CD1c-positive myeloid dendritic cell (primary cell): ENCODE measurements around the gene SNX20.
A peak's percentile ranks its signal among the peaks of the same experiment; 100 is the strongest.

ENCODE experiments used
- DNase-seq: peaks from one replicate; pipeline ENCODE4 v3.0.0-alpha.2; 2016; ENCODE audit errors: extremely low spot score

SNX20 gene, protein sequence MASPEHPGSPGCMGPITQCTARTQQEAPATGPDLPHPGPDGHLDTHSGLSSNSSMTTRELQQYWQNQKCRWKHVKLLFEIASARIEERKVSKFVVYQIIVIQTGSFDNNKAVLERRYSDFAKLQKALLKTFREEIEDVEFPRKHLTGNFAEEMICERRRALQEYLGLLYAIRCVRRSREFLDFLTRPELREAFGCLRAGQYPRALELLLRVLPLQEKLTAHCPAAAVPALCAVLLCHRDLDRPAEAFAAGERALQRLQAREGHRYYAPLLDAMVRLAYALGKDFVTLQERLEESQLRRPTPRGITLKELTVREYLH

DNA sequence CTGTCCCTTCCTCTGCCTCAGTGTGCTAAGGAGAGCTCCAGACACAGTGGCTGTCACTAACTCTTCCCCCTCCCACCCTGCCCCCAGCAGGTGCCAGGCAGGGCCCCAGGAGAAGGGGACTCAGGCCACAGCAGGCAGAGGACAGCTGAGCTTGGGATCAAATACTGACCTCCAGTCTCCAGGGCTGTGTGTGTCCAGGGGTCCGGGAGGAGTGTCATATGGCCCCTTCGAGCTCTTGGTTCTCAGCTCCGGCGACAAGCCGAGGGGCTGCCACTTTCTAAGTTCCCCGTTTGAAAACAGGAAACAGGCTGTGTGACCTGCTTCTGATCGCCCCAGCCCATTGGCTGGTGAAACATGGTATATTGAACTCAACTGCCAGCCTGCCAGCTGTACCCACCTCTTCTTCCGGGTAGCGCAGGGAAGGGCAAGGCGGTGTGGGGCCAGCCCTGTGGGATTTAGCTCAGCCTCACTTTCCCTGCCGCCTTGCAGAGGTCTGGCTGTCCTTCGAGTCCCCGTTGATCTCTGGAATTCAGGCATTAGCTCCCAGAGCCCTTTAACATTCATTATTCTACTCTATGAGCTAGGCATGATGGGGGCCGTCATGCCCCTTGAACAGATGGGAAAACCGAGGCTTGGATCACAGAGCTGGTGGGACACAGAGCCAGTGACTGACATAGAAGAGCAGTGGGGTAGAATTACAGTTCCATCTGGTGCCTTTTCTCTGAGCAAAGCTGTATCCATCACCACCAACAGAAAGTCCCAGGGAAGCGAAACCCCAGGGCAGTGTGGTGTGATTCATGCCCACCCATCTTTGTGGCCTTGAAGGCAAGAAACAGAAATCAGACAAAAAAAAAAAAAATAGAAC lies at the start of gene SNX20:
Gene SNX20, minus strand, starts transcription at position 292 of the 865 bp plus-strand sequence. CDS start 3,786 bp downstream, outside the sequence.
- peak; percentile 79 for DNase-seq

DNA sequence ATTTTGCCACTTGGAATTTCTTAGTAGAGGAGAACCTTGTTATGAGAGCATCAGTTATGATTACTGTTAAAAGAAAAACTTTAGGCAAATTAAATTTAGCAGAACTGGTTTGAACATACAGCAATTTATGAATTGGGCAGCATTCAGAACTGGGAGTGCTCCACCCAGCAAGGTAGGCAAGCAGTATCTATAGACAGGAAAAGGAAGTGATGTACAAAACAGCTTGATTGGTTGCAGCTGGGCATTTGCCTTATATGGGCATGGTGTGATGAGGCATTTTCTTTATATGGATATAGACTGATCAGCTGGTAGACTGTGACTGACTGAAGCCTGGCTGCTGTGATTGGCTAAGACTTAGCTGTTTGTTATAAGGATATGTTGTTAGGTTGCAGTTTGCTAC lies 43.2 kb upstream of the SNX20 start:
- DNase-seq = peak; percentile 17

DNA sequence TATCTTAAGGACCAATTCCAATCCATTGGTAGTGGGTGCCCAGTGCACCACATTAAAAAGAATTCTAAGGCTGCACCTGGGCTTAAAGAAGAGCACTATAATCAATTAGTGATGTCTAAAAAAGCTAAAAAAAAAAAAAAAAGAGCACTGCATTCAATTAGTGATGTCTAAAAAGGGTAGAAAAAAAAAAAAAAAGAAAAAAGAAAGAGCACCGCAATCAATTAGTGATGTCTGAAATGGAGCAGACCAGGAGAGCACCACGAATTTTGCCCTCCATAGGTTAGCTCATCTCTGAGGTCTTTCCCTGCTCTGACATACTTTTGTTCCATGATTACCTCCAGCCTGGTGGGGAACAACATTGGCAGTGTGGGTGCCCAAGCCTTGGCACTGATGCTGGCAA lies 41.8 kb upstream of the SNX20 start:
- DNase-seq = no peak

DNA sequence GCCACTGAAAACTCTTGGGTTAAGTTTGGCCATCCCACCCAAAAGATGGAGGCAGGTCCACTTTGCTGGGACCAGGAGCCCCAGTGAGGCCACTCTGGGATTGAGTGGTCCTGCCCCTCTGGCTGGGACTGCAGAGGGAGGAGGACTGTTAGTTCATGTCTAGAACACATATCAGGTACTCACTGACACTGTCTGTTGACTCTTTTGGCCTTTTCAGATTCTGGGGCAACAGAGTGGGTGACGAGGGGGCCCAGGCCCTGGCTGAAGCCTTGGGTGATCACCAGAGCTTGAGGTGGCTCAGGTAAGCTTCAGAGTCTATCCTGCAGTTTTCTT lies 41.3 kb upstream of the SNX20 start:
- no peak for DNase-seq

DNA sequence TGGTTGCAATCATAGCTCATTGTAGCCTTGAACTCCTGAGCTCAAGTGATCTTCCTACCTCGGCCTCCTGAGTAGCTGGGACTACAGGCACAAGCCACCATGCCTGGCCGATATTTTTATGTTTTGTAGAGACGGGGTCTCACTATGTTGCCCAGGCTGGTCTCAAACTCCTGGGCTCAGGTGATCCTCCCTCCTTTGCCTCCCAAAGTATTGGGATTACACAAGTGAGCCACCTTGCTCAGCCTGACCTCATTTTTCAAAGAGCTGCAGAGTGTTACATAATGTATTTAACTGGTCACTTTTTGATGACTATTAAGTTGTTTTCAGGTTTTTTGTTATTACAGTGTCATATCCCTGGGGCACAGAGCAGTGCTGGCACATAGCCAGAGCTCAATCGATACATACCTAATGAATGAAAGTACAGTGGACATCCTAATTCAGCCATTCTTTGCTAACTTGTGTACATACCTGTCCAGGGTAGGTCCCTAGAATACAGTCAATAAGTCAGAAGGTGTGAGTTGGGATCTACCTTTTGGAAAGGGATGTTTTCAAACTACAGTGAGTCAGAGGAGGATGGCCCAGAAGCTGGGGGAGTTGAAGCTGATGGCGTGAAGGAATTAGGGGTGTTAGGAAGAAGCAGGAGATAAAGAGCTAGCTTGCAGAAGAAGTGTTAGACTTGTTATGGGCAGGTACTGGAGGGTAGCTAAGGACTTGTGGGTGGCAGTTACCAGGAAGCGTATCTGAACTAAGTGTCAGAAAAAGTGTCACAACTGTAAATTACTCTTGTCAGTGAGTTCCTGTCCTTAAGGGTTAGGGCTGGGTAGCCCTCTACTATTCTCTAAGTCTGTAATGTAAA lies 40.7 kb upstream of the SNX20 start:
- DNase-seq = no peak

DNA sequence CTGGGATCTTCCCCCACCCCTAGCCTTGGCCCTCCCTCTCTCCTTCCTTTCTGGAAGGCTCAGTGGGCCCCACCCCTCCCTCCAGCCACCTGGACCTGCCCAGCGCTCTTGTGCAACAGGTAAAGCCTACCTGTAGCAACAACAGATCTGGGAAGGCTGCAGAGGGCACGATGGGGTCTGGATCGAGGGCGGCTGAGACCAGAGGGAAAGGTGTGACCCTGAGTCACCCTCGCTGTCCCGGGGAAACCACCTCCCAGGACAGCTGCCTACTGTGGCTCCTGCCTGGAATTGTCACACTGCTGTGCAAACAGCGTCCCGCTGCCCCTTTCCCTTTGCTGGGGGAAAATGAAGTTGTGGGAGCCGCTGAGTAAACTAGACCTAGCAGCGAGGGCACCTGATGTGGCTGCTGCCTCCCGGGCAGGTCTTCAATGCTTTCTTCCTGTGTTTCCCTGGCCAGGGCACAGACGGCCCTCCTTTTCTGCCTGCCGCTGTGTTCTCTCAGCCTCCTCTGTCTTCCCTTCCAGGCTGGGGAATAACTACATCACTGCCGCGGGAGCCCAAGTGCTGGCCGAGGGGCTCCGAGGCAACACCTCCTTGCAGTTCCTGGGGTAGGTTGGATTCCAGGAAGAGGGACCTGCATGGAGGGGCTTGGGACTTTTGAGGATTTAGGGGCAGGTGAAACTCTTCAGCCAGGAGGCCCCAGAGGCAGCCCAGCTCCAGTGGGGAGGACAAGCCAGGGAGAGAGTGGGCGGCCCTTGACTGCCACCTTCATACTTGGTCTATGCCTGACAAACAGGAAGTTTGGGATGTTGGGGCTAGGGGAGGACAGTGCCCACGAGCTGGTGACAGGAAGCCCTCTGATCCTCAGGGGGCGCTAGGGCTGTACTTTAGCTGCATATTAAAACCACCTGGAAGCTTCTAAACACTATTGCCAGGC lies 38.6 kb upstream of the SNX20 start:
- DNase-seq = peak; percentile 54

DNA sequence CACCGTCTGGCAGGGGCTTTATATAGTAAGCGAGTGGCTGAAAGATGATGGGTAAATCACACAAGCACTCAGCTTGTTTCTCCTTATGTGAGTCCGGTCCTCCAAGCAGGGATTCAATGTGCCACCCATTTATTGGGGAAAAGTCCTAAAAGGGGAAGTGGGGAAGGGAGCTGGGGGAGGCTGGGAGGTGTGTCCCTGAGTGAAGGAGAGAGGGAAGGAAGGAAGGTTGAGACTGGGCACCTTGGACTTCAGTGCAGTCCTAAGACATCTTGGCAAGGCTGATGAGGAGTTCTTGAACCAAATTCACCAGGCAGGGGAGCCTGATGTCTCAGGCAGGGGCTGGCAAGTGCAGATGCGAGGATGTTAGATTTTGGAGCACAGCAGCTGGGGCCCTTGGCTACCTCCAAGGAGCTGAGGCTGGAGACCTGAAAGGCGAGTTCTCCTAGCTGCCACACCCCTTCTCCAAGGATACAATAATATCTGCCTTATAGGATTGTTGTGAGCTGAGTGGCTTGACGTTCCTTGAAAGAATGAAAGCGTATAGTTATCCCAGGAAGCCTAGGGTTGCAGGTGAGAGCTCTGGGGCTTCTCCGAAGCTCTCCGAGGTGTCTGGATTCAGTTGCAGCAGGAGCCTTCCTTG lies 37.8 kb upstream of the SNX20 start:
- no peak for DNase-seq

DNA sequence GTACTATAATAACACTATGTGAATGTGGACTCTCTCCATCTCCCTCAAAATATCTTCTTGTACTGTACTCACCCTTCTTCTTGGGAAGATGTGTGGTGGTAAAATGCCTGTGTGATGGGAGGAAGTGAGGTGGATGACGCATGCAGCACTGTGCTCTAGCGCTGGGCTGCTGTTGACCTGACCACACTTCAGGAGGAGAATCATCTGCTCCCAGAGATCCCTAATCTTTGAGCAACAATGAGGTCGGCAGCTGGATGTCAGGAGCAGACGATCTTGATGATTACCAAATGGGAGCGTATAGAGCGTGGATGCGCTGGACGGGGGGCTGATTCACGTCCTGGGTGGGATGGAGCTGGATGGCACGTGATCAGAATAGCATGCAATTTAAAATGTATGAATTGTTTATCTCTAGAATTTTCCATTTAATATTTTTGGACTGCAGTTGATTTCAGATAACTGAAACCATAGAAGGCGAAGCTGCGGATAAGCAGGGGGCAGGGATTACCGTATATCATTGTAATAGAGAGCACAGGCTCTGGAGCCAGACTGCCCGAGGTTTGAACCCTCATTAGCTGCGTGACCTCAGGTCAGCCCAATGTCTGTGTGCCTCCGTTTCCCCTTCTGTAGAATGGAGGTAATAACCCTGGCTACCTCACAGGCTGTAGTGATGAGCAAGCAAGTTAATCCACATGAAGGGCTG lies 37.1 kb upstream of the SNX20 start:
- peak; percentile 30 for DNase-seq

DNA sequence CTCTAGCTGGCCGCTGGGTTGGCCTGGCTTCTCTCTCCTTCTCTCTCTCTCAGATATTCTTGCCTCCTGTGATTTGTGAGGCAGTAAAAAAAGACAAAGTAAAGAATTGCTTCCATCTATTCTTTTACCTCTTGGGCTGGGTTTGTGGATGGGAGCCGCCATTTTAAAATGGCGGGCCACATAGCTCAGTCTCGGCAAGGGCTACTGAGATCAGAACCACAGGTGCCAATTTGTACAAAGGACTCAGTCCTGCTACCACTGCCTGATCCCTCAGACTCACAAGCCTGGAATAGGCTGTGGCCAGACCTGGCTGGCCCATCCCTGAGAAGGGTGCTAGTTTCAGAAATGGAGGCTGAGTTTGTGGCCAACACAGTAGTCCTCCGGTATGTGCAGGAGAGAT lies 36.4 kb upstream of the SNX20 start:
- no peak for DNase-seq

DNA sequence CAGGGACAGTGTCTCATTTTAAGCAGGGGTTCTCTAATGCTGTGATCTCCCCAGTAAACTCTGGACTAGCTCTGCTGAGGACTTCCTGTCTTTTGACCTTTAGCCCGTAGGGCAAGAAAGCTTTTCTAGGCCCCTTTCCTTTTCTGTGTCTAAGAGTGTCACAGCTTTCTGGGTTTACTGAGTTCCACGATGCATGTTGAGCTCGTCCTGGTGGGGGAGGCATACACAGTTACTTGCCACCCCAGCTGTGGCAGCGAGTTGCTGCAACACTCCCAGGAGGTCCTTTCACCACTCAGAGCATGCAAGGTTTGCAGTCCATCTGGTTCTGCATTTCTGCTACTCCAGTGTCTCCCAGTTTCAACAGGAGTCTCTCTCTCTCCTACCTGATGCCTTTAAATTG lies 36.0 kb upstream of the SNX20 start:
- peak; percentile 18 for DNase-seq

DNA sequence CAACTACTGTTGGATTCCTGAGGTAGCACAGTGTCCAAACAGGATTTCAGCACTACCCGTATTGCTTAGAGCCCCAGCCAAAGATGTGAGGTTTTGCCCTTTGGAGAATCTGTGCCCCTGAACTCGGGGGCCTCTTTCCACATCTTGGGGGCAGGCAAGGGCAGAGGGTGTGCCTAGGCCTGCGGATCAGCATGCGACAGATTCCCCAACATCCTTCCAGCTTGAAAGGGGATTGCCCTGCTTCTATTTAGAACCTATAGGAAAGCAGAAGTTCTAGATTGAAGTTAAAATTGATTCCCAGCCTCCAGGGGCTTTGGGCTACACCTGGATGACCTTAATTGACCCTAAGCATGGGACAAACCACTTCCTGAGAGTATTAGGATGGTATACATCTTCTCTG lies 31.8 kb upstream of the SNX20 start:
- DNase-seq = no peak

DNA sequence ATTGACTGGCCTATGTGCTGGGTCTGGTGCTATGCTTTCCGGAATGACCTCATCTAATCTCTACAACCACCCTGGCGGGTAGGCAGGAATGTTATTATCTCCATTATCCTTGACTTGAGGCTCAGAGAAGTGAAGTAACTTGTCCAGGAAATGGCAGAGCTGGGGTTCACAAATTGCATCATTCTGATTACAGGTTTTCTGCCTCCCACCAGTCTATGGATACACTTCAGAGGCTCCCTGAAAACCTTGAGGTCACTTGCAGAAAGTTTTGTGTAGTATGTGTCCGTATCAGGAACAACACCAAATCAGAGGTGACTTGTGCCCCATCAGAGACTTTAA lies 31.4 kb upstream of the SNX20 start:
- DNase-seq = no peak

DNA sequence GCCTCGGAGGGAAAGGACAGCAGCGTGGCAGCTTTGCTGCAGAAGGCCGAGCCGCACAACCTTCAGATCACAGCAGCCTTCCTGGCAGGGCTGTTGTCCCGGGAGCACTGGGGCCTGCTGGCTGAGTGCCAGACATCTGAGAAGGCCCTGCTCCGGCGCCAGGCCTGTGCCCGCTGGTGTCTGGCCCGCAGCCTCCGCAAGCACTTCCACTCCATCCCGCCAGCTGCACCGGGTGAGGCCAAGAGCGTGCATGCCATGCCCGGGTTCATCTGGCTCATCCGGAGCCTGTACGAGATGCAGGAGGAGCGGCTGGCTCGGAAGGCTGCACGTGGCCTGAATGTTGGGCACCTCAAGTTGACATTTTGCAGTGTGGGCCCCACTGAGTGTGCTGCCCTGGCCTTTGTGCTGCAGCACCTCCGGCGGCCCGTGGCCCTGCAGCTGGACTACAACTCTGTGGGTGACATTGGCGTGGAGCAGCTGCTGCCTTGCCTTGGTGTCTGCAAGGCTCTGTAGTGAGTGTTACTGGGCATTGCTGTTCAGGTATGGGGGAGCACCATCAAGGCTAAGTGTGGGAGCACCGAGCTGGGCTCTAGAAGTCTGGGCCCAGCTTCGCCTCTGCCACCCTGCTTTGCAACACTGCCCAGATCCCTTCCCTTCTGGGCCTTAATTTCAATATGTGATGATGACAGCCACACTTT lies 30.9 kb upstream of the SNX20 start:
- DNase-seq = no peak

DNA sequence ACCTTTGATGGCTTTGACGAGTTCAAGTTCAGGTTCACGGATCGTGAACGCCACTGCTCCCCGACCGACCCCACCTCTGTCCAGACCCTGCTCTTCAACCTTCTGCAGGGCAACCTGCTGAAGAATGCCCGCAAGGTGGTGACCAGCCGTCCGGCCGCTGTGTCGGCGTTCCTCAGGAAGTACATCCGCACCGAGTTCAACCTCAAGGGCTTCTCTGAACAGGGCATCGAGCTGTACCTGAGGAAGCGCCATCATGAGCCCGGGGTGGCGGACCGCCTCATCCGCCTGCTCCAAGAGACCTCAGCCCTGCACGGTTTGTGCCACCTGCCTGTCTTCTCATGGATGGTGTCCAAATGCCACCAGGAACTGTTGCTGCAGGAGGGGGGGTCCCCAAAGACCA lies 29.9 kb upstream of the SNX20 start:
- DNase-seq = no peak

DNA sequence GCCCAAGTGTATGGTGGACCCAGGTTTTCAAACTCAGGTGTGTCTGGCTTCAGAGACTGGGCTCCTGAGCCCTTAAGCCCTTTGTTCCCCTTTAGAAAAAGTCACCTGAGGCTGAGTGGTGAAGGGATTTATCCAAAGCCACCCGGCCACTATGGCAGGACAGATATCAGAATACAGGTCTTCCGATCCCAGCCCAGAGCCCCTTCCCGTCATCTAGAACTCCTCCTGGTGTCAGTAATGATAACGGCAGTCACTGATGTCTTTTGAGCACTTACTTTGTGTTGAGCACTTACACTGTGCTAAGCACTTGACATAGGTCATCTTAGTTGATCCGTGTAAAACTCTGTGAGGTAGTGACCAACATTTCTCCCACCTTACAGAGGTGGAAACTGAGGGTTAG lies 28.9 kb upstream of the SNX20 start:
- no peak for DNase-seq

DNA sequence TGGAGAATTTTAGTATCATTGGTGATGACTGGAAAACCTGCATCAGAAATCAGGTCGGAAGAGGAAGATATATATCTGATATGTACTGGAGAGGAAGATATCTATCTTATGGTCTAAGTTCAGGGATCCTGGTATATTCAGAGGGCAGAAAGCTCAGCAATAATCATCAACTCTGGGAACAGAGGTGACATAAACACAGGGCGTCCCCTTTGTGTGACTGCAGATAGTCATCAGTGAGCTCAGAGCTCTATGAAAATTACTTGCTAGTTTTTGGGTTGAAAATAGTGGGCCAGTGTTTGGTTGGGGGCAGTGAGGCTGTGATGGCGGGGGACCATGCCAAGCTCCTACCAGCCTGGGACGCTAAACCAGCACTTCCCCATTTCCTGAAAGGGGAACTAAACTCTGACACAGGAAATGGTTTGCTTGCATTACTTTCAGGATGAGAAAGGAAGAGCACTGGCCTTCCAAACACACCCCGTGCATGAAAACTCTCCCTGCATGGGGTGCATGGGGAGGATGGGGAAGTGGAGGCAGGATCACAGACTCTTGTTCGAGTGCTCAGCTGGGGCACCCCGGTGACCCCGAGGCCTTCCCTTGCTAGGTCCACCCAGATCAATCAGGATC lies 28.1 kb upstream of the SNX20 start:
- peak; percentile 92 for DNase-seq

DNA sequence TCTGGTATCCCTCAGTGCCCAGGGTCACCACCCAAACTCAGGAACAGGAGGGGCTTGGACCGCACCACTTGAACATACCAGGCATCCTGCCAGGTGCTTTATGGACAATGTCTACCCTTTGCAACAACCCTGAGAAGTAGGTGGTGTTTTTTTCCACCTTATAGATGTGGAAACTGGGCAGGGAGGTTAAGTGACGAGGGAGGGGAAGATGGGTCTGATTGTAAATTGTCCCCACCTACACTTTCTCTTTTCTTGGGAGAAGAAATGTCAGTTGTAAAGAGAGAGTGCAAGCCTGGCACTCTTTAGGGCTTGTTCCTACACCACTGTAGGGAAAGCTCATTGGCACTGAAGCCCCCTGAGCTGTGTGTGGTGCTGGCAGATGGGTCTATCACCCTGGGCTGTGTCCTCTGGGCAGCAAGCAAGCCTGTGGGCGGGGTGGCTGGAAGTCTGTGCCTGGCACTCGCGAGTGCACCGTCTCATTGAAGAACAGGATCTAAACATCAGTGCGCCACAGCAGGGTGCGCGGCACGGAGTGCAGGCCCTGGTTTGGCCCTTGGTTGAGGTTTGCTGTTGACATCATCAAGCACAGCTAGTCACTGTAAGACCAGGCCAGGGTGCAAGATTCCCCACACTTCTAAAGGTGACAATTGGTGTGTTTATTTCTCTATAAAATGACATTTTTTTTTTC lies 27.4 kb upstream of the SNX20 start:
- DNase-seq = peak; percentile 67

DNA sequence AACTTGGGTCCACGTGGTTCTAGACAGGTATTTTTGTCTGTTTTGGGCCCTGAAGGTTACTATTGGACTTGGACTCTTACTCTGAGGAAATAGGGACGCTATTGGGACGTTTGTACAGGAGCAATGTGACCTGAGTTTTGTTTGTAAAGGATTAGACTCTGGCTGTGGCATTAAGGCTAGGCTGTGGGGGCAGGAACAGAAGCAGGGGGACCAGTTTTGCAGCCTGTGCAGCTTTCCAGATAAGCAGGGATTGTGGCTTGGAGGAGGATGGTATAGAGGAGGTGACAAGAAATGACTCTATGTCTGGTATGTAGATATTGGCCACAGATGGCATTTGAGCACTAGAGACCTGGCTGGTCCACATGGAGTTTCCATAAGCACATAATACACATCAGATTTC lies 25.1 kb upstream of the SNX20 start:
- DNase-seq = no peak
